Measurements from ENCODE around the gene BCAN.
A peak's percentile ranks its signal among the peaks of the same experiment; 100 is the strongest.

Gene BCAN

DNA sequence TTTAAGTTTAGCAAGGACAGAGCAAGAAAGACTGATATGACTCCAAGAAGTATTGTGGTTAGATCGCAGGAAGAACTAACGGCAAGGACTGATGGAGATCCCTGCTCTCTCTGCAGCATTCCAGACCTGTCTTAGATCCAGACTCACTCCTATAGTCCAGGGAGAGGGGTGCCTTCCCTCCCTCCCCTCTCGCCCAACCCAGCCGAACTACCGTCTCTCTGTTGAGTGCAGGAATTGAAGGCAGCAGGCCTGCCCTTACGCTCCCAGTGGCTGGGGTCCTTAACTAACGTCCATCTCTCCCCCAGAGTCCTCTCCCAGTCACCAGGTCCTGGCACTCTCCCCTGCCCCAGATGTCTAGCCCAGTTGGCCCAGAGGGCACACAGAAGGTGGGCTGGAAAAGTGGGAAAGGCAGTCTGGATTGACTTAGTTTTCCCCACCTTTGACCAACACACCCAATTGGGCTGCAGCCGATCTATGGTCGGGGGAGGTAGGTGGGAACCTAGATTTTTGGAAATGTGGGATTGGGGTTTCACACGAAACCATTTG is 62.3 kb downstream of the BCAN start:
- DNase-seq, result no peak

DNA sequence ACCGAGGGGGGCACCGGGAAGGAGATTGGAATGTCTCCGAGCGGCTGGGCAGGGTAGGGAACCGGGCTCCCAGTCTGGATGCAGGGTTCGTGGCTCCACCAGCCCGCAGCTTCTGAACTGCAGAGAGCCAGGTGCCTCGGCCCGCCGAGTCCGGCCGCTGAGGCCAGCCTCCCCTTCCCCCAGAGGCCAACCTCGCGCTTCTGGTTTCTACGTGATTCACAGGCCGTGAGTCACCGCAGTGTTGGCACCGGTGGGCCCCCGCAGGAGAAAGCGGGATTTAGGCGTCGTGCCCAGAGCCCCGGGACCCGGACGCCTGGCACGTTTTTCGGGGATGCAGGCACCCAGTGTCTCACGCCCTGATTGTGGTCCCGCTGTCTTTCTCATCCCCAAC is 63.0 kb downstream of the BCAN start:
- DNase-seq, result peak; percentile 59

DNA sequence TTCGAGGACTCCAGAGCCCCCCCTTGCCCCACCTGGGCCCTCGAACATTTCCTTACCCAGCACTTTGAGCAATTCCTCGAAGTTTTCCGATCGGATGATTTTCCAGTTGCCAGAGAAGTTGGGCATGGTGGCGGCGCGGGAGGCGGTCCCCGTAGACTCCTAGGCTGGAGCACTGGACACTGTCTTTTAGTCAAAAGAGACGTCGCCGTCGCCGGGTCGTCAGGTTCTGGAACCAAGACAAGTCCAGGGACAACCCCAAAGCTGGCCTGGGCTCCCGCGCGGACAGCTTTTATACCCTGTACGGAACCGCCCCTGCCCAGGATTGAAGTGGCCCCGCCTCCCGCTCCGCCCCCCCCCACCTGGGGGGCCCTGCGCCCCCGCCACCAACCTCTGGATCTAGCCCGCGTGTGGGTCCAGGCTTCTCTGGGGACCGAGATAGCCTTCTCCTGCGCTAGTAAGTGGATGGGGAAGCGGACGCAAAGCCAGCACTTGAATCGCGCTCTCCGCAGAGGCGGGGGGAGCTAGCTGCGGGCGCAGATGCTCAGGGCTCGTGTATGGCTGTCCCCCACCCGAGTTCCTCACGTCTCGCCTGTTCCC is 63.5 kb downstream of the BCAN start, which contains the start of gene CRABP2:
TSS of gene CRABP2 (minus strand) at position 263 of the 597 bp plus-strand sequence. CDS start at position 126, 137 bp downstream.
- peak; percentile 50 for DNase-seq

DNA sequence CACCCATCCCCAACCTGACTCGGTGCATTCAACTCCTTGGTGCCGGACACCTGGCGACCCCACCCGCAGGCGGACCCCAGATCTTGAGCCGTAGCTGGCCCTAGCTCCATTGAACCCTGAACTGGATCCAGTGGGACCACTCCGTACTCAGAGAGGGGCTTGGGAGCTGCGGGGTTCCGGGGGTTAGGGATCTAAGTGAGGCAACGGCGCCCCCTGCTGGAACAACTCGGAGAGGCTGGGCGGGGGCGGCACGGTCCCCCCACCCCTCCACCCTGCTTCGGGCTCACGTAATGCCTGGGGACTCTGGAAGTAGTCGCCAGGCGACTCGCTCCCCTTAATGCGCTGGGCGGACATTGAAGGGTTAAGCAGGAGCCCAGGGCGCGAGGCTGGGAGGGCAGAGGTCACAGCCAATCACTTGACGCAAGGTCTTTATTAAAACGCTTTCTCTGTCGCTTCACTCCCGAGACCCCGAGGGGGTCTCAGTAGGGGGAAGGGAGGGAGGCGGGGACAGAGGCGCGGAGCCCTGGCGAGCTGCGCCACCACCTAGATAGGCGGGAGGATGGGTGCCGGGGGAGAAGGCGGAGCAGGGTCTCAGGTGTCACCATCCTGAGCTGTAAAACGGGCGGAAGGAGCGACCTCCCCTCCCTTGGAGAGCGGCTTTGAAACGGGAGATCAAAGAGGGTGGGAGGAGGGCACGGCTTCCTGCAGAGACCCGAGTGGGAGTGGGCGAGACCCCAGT is 64.2 kb downstream of the BCAN start:
- peak; percentile 82 for DNase-seq

DNA sequence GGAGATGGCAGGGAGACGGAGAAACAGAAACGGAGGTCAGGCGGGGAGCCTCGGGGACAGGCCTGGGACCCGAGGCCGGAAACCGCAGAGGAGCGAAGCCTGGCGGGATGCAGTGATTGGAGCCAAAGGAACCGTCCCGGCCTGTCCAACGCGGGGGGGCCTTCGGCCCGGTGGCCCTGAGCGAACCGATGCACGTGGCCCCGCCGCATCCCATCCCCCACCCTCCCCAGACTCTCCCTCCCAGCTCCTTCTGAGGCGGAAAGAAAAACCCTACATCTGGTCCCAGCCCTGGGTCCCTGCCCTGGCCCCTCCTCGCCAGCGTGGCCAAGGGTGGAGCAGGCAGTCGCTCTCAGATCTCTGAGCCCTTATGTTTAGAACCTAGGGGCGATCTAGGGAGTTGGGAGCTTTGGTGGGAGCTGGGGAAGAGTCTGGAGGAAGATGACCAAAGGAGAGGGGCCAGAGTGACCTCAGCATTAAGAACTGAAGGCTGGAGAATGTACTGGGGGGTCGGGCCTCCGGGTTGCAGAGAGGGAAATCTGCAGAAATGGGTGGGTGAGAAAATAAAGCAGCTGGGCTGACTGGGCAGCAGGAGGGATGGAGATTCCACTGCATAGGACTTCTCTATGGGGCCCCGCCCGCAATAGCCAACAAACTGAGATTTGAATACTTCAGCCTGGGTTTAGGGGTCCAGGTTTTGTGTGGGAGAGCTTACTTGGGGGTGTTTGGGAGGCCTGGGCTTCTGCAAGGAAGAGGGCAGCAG is 64.9 kb downstream of the BCAN start:
- DNase-seq, result peak; percentile 49

DNA sequence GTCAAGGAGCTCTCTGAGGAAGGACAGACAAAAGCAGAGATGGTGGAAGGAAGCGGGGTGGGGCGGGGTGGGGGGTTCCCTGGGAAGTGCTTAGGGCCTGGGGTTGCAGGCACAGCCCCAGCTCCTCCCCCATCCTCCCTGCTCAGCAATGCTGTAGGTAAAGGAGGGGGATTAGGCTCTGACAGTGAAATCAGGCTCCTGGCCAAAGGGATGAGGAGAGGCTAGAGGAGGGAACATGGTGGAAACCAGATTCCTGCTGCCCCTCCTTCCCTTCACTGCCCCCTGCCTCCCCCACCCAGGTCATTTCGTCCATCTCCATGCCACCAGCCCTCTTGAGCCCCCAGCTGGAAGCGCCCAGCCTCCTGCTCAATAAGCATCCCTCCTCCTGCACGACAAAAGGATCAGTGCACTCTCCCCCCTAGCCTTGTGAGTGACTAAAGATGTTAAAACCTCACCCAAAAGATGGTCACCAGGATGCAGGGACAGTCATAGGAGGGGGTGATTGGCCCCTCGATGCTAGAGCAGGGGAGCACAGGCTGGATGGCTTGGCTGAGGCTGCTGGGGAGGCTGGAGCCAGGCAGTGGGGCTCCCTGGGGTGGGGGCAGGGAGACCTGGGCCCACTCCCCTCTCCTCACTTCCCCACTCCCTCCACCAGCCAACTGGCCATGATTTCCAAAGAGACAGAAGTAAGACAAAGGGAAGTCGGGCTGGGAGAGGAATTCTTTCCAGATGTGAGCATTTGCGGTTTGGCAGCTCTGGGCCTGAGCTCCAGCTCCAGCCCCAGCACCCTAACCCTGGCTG is 65.7 kb downstream of the BCAN start:
- no peak for DNase-seq

DNA sequence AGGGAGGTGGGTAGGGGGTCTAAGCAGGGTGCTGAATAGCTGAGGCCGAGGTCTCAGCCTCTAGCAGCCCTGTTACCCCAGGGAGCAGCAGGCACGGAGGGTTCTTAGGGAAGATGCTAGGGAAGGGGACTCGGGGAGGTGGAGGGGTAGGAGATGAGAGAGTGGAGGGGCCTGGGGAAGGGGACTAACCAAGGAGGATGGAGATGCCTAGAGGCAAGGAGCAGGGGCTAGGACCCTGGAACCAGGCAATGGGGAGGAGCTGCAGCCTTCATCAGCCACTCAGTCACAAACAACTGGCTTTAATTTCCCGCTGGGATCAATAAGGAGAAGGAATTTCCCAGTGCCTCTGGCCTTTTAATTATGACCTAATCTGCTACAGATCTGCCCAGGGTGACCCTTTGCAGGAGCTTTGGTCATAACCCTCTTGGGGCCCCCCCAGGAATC is 66.3 kb downstream of the BCAN start:
- DNase-seq, result no peak

DNA sequence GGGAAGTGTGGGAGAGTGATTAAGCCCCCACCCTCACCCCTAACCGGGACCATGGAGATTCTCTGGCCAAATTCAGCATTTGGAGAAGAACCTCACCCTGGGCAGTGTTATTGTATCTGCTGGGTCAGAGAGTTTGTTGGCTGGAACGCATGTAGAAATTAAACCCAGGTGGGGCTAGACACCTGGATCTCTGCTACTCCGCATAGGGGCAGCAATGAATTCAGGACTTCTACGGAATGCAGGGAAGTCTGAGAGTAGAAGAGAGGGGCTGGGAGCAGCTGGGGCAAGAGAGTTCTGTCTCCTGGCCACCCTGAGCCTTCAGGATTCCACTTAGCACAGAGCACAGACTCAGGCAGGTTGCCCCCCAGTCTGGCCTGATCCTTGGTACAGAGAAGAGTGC is 67.1 kb downstream of the BCAN start:
- no peak for DNase-seq
